HepG2 (cell line): ENCODE results near the gene REELD1. TPM values are rescaled to one million over a fixed set of nuclear protein-coding genes. Genes with fewer than 3 reads are reported as not detected.

Source experiments
- ATAC-seq: fragments of 200-7000 bp; cut with Tn5 transposase; 3 replicates; pipeline ENCODE4 v1.9.1; 2020; ENCODE audit warnings: mild to moderate bottlenecking, moderate library complexity
- BruUV-seq: library from RNA; stranded (reverse); fragments of 400-500 nt; replicated peaks from 2 replicates; lab custom pipeline; 2021; lab: Mats Ljungman, UMichigan
- CTCF ChIA-PET: fragments of 300-600 bp; formaldehyde crosslinking; extraction: SDS; loops from one replicate; lab custom pipeline; 2021; ENCODE audit warnings: low total read pairs, inconsistent platforms, low intra/inter-chr PET ratio; lab: Yijun Ruan, JAX
- POLR2A ChIA-PET: fragments of 350-600 bp; sonication (Branson Sonifier 250); formaldehyde crosslinking; loops from one replicate; lab custom pipeline; 2020; ENCODE audit warnings: antibody characterized with exemption, inconsistent platforms; lab: Yijun Ruan, JAX
- DNase-seq: peaks from one replicate; pipeline ENCODE4 v3.0.0-alpha.2; 2015; ENCODE audit warnings: low spot score
- FAIRE-seq: peaks from 3 replicates; lab custom pipeline; 2011; peaks lifted over from hg19 to GRCh38; lab: Jason Lieb, UNC
- H2AFZ ChIP-seq: one replicate; pipeline ENCODE4 v1.6.1; 2011; ENCODE audit warnings: low read length, inconsistent platforms
- H3K27ac ChIP-seq: fragments of 300-600 bp; 3 replicates; pipeline ENCODE4 v1.8.0; 2011; ENCODE audit warnings: mixed run types, mild to moderate bottlenecking, mixed read lengths, low read length, inconsistent platforms; ENCODE audit not compliant: insufficient read depth; ENCODE audit errors: extremely low read length
- H3K27me3 ChIP-seq, 2 experiments: fragments of 200-600 bp in 1 of 2; 2 replicates in 1 of 2; 3 replicates in 1 of 2; pipeline versions ENCODE4 v1.6.0 to v1.8.0; 2011; ENCODE audit warnings: low read length in 2 of 2, mild to moderate bottlenecking in 2 of 2, moderate library complexity in 2 of 2, inconsistent platforms in 1 of 2; ENCODE audit not compliant: insufficient read depth in 2 of 2, control insufficient read depth in 1 of 2
- H3K36me3 ChIP-seq, 2 experiments: fragments of 200-600 bp in 1 of 2; replicated peaks in 1 of 2; 2 replicates in 1 of 2; 3 replicates in 1 of 2; pipeline versions ENCODE4 v1.5.1 to v1.8.0; 2011; ENCODE audit warnings: low read length in 2 of 2, inconsistent platforms in 1 of 2; ENCODE audit not compliant: insufficient read depth in 2 of 2, control insufficient read depth in 1 of 2
- H3K4me1 ChIP-seq: 2 replicates; pipeline ENCODE4 v1.5.1; 2012; ENCODE audit warnings: low read length, inconsistent platforms; ENCODE audit not compliant: insufficient read depth
- H3K4me2 ChIP-seq: 2 replicates; pipeline ENCODE4 v1.6.0; 2011; ENCODE audit warnings: low read depth, low read length, inconsistent platforms
- H3K4me3 ChIP-seq, 3 experiments: fragments of 200-600 bp in 1 of 3; sonication (generic), shearing (Covaris generic) in 1 of 3; replicated peaks in 1 of 3; 2 replicates each; pipeline ENCODE4 v1.5.1; 2011 to 2016; ENCODE audit warnings: low read length in 3 of 3, inconsistent platforms in 2 of 3, low read depth in 2 of 3, mild to moderate bottlenecking in 2 of 3, control low read depth in 1 of 3, mixed read lengths in 1 of 3; ENCODE audit not compliant: insufficient read depth in 1 of 3
- H3K79me2 ChIP-seq: one replicate; pipeline ENCODE4 v1.6.1; 2011; ENCODE audit warnings: low read length, inconsistent platforms; ENCODE audit not compliant: insufficient read depth
- H3K9ac ChIP-seq: 2 replicates; pipeline ENCODE4 v1.6.0; 2011; ENCODE audit warnings: mild to moderate bottlenecking, low read depth, low read length, inconsistent platforms; ENCODE audit not compliant: insufficient read depth
- H3K9me3 ChIP-seq: 2 replicates; pipeline ENCODE4 v1.5.1; 2012; ENCODE audit warnings: mild to moderate bottlenecking, low read length
- H4K20me1 ChIP-seq: 2 replicates; pipeline ENCODE4 v1.6.0; 2011; ENCODE audit warnings: inconsistent platforms, mild to moderate bottlenecking, low read length, moderate library complexity; ENCODE audit not compliant: insufficient read depth
- DNMT1 ChIP-seq: sonication (generic); formaldehyde crosslinking; IDR thresholded peaks from 2 replicates; pipeline ENCODE4 v1.5.1; 2020; ENCODE audit warnings: mild to moderate bottlenecking, missing genetic modification reagents
- IRF2 ChIP-seq: IDR thresholded peaks from 2 replicates; pipeline ENCODE4 v1.6.1; 2018; ENCODE audit warnings: missing genetic modification reagents, missing compliant biosample characterization
- ISL2 ChIP-seq: sonication (generic); formaldehyde crosslinking; IDR thresholded peaks from 2 replicates; pipeline ENCODE4 v1.5.0; 2020; ENCODE audit warnings: missing genetic modification reagents
- MZF1 ChIP-seq: sonication (generic); formaldehyde crosslinking; IDR thresholded peaks from 2 replicates; pipeline ENCODE4 v1.8.1; 2023; ENCODE audit warnings: mild to moderate bottlenecking, missing genetic modification reagents, borderline replicate concordance
- RXRA ChIP-seq: sonication (generic); formaldehyde crosslinking; IDR thresholded peaks from 2 replicates; pipeline ENCODE4 v1.5.1; 2020; ENCODE audit warnings: missing genetic modification reagents
- WGBS: methylation state at CpG from one replicate; pipeline ENCODE4 v1.1.6; 2017; ENCODE audit warnings: low lambda C conversion rate; 5-methylcytosine and 5-hydroxymethylcytosine counted together
- in situ Hi-C: cut with HindIII; loops from 2 replicates; pipeline ENCODE4 v1.10.0; 2017; ENCODE audit warnings: low pct_unique_long_range_greater_than_20kb; ENCODE audit not compliant: extremely low pct_ligation_motif_present
- intact Hi-C: fragments of 100-400 bp; cut with micrococcal nuclease; formaldehyde crosslinking; loops from one replicate; pipeline ENCODE4 v1.10.0; 2022; ENCODE audit not compliant: unreplicated experiment
- polyA plus RNA-seq, 8 experiments: library from polyadenylated mRNA; depleted of rRNA in 3 of 8; stranded (reverse) in 7 of 8; unstranded in 1 of 8; fragments of >200 nt; fragmentation: Illumina TruSeq in 4 of 8; extraction: Trizol in 4 of 8; gene quantifications; 2 replicates each; pipeline versions ENCODE4 v1.2.1 to v1.2.3, GENCODE V29; 2011 to 2016; ENCODE audit warnings: low read depth in 4 of 8, missing spikeins in 1 of 8, mixed read lengths in 1 of 8; ENCODE audit not compliant: insufficient read depth in 1 of 8
- total RNA-seq, 5 experiments: library from RNA; depleted of rRNA; stranded (reverse); fragments of >200 nt; fragmentation: Illumina TruSeq; extraction: Trizol; gene quantifications; 2 replicates each; pipeline ENCODE4 v1.2.3, GENCODE V29; 2016; ENCODE audit warnings: low read depth in 1 of 5
- TF ChIP-seq, protein P1 (sequence below): sonication (generic); formaldehyde crosslinking; IDR thresholded peaks from 2 replicates; pipeline ENCODE4 v1.5.1; 2020; ENCODE audit warnings: missing genetic modification reagents, mild to moderate bottlenecking, borderline replicate concordance
- TF ChIP-seq, protein P2 (sequence below), 2 experiments: fragments of 450-650 bp in 1 of 2; sonication (generic) in 1 of 2; formaldehyde crosslinking; IDR thresholded peaks; 2 replicates each; pipeline versions ENCODE4 v1.5.0 to v1.8.0; 2020 to 2022; ENCODE audit warnings: mild to moderate bottlenecking in 1 of 2, missing genetic modification reagents in 1 of 2
- TF ChIP-seq, protein P3 (sequence below): sonication (generic); formaldehyde crosslinking; IDR thresholded peaks from 2 replicates; pipeline ENCODE4 v1.8.0; 2022; ENCODE audit warnings: missing genetic modification reagents, mild to moderate bottlenecking, inconsistent platforms, borderline replicate concordance

The REELD1 gene
- total and polyA plus RNA-seq, 2 of the 13 experiments (the other 11 are each of a cell fraction or from before 2014, with no cell fraction given): 0.04 to 0.26 TPM

DNA sequence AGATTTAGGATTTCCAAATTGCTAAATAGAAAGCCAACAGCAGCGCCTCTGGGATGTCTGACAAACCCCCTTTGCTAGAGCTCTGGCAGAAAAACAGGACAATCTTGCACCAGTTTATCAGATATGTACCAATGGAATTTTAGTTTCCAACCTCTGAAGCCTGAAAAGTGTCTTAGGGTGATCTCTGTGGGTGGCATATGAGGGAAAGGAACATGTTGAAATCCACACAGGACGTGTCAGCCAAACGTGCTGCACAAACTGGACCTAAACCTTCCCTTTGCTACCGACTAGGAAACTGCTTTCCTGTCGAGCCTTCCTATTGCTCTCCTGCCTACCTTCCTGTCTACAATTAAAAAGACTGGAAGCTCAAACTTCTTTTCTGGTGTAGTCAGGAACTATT is 53.5 kb downstream of the REELD1 start (continued):
- TF ChIP-seq, protein P1, sequence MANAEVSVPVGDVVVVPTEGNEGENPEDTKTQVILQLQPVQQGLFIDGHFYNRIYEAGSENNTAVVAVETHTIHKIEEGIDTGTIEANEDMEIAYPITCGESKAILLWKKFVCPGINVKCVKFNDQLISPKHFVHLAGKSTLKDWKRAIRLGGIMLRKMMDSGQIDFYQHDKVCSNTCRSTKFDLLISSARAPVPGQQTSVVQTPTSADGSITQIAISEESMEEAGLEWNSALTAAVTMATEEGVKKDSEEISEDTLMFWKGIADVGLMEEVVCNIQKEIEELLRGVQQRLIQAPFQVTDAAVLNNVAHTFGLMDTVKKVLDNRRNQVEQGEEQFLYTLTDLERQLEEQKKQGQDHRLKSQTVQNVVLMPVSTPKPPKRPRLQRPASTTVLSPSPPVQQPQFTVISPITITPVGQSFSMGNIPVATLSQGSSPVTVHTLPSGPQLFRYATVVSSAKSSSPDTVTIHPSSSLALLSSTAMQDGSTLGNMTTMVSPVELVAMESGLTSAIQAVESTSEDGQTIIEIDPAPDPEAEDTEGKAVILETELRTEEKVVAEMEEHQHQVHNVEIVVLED (CRISPR knock-in tag): no peak
- TF ChIP-seq, protein P2, sequence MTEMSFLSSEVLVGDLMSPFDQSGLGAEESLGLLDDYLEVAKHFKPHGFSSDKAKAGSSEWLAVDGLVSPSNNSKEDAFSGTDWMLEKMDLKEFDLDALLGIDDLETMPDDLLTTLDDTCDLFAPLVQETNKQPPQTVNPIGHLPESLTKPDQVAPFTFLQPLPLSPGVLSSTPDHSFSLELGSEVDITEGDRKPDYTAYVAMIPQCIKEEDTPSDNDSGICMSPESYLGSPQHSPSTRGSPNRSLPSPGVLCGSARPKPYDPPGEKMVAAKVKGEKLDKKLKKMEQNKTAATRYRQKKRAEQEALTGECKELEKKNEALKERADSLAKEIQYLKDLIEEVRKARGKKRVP (CRISPR knock-in tag; IDR thresholded peaks at IDR 0.05): no peak
- TF ChIP-seq ISL2 (CRISPR knock-in tag) (no peak), DNMT1 (CRISPR knock-in tag) (no peak), MZF1 (CRISPR knock-in tag) (no peak)

DNA sequence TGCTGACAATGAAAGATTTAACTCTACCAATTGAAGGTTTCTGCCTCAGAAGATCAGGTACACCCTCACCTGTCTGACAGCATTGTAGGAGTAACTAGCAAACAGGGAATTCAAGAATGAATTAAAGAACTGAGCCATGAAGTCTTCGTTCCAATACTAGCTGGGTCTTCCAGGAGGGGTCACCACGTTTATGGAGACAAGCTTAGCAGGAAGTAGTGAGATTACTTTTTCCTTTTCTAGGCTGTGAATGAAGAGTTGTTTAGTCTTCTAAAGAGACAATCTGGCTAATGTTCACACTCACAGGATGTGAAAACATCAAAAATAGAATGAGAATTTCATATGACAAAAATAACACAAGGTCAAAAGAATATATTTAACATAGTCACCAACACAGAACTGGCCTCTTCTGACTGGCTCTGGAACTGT is 54.9 kb downstream of the REELD1 start:
- TF ChIP-seq IRF2 (CRISPR knock-in tag): no peak
- no peak for TF ChIP-seq RXRA
- TF ChIP-seq, protein P3, sequence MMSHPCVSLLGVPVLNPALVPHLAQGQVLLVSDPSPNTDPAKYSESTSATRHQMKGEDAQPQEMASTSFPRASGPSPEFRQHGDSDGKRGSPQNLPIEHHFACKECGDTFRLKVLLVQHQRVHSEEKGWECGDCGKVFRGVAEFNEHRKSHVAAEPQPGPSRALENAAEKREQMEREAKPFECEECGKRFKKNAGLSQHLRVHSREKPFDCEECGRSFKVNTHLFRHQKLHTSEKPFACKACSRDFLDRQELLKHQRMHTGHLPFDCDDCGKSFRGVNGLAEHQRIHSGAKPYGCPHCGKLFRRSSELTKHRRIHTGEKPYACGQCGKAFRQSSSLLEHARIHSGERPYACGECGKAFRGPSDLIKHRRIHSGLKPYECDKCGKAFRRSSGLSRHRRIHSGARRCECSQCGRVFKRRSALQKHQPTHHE (CRISPR knock-in tag): no peak
- ATAC-seq: no peak
- in situ Hi-C loops: no loop called here

More for the DNA sequence above, 54.9 kb downstream of the REELD1 start:
- no peaks in the 10 kb centered on the region for H4K20me1 ChIP-seq
- no peak overlapping the region for H3K4me3 ChIP-seq
- no peak overlapping the region for H3K9ac ChIP-seq
- no peak overlapping the region for H3K27ac ChIP-seq
- no peaks in the 10 kb centered on the region for H3K36me3 ChIP-seq
- H2AFZ ChIP-seq: no peak overlapping the region
- ChIA-PET POLR2A (no interaction called here), CTCF (no interaction called here)
- 88% methylated on average over 2 of the region's 2 CpGs for WGBS
- H3K4me1 ChIP-seq: no peaks in the 10 kb centered on the region
- FAIRE-seq (no peak), DNase-seq (no peak)
- H3K4me2 ChIP-seq: no peak overlapping the region
- H3K9me3 ChIP-seq: no peaks in the 10 kb centered on the region
- no peaks in the 10 kb centered on the region for H3K79me2 ChIP-seq
- no peaks in the 10 kb centered on the region for H3K27me3 ChIP-seq
- intact Hi-C loops: no loop called here
- BruUV-seq: no TSS peak
